Measurements from ENCODE around the gene NTRK1.

DNA sequence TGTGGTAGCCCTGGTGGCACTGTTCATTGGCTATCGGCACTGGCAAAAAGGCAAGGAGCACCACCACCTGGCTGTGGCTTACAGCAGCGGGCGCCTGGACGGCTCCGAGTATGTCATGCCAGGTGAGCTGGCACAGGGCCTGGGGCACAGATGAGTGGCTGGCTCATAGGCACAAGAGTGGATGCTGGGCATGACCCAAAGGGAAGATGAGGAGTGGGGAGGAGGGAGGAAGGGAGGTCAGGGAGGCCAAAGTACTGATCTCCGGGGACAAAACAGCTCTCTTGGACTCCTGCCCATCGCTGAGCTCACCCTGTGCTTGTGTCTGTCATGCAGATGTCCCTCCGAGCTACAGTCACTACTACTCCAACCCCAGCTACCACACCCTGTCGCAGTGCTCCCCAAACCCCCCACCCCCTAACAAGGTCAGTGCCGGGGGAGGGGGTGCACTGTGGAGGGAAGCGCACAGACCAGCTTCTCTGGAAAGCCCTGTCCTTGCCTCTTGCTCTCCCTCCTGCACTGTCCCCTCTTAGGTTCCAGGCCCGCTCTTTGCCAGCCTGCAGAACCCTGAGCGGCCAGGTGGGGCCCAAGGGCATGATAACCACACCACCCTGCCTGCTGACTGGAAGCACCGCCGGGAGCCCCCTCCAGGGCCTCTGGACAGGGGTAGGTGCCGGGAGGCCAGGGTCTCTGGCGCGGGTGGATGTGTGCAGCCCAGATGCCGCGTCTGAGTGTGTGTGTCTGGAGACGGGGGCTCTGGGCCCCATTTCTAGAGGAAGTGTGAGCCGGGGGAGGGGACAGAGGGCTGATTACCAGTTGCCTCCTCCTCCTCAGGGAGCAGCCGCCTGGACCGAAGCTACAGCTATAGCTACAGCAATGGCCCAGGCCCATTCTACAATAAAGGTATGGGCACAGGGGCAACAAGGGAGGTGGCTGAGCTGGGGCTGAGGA, 52.5 kb downstream of the NTRK1 start:
- TF ChIP-seq ISL1 (CRISPR knock-in tag; IDR thresholded peaks at IDR 0.05) (no peak), OSR1 (CRISPR knock-in tag; IDR thresholded peaks at IDR 0.05) (no peak), BACH2 (CRISPR knock-in tag; IDR thresholded peaks at IDR 0.05; ENCODE audit: borderline replicate concordance) (no peak), ZFP3 (CRISPR knock-in tag; IDR thresholded peaks at IDR 0.05) (no peak), PPARA (CRISPR knock-in tag; IDR thresholded peaks at IDR 0.05; ENCODE audit: borderline replicate concordance) (no peak), SNAI2 (CRISPR knock-in tag; IDR thresholded peaks at IDR 0.05) (no peak), ZFP30 (CRISPR knock-in tag; IDR thresholded peaks at IDR 0.05) (no peak)
- TF ChIP-seq, protein P1, sequence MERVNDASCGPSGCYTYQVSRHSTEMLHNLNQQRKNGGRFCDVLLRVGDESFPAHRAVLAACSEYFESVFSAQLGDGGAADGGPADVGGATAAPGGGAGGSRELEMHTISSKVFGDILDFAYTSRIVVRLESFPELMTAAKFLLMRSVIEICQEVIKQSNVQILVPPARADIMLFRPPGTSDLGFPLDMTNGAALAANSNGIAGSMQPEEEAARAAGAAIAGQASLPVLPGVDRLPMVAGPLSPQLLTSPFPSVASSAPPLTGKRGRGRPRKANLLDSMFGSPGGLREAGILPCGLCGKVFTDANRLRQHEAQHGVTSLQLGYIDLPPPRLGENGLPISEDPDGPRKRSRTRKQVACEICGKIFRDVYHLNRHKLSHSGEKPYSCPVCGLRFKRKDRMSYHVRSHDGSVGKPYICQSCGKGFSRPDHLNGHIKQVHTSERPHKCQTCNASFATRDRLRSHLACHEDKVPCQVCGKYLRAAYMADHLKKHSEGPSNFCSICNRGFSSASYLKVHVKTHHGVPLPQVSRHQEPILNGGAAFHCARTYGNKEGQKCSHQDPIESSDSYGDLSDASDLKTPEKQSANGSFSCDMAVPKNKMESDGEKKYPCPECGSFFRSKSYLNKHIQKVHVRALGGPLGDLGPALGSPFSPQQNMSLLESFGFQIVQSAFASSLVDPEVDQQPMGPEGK (CRISPR knock-in tag; IDR thresholded peaks at IDR 0.05; ENCODE audit: borderline replicate concordance) = no peak

Data from SK-N-SH treated with all-trans-retinoic acid at 6 μM for 48 hours (cell line).